ENCODE measurements around the gene DUOX1.

Gene DUOX1

DNA sequence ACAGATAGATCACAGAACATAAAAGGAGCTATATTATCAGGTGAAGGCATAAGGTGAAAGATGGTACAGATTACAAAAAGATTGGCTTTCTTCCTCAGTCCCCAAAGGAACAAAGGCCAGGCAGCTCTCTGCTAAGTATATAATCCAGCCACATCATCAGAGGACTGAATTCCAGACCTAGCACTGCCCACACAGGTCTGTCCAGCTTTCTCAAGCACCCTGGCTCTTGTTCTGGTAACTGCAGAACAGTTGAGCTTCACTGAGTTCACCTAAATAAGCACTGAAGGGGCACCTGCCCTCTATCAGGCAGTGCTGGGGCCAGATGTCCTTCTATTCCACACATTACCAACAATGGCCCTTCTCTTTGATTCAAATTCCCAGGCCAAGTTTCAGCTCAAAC lies 6.4 kb upstream of the DUOX1 start:
- no peak overlapping the region for H3K4ac ChIP-seq (ENCODE audit: low read depth in 1 of 2, low read length in 2 of 2)
- no peak overlapping the region for H3K23ac ChIP-seq (ENCODE audit: low read length in 2 of 2)
- H3K36me3 ChIP-seq (ENCODE audit: control insufficient read depth in 1 of 2, insufficient read depth in 2 of 2, low read depth in 1 of 2, low read length in 2 of 2), result no peaks in the 10 kb centered on the region
- no peak overlapping the region for H3K4me3 ChIP-seq (ENCODE audit: insufficient read depth in 1 of 2, low read depth in 1 of 2, low read length in 2 of 2)
- H2BK12ac ChIP-seq (ENCODE audit: low read length in 2 of 2), result no peak overlapping the region
- H3K4me2 ChIP-seq (ENCODE audit: low read length, poor library complexity, severe bottlenecking), result no peak overlapping the region
- H2BK5ac ChIP-seq (ENCODE audit: low read depth, low read length, poor library complexity, severe bottlenecking), result no peak overlapping the region
- no peak overlapping the region for H3K18ac ChIP-seq (ENCODE audit: low read depth in 1 of 2, low read length in 2 of 2)
- no peak overlapping the region for H3K27ac ChIP-seq (ENCODE audit: low read length, poor library complexity, severe bottlenecking)
- H2AK5ac ChIP-seq (ENCODE audit: low read length, severe bottlenecking), result no peak overlapping the region
- H2BK120ac ChIP-seq (ENCODE audit: low read depth, low read length), result no peak overlapping the region
- no peak overlapping the region for H3K14ac ChIP-seq (ENCODE audit: low read length in 2 of 2)
- peaks cover 3% of the 10 kb centered on the region for H3K4me1 ChIP-seq (ENCODE audit: control insufficient read depth, insufficient read depth, low read depth, low read length)
- H2AFZ ChIP-seq (ENCODE audit: low read depth, low read length), result no peak overlapping the region
- H3K9ac ChIP-seq (ENCODE audit: low read length), result no peak overlapping the region
- H3K27me3 ChIP-seq (ENCODE audit: control insufficient read depth in 1 of 2, insufficient read depth in 1 of 2, low read length in 2 of 2), result peaks cover 37 to 58% of the 10 kb centered on the region in 2 experiments
- H4K91ac ChIP-seq (ENCODE audit: low read length), result no peak overlapping the region
- H2BK15ac ChIP-seq (ENCODE audit: low read depth, poor library complexity, severe bottlenecking), result no peak overlapping the region
- H3K79me1 ChIP-seq (replicated peaks; ENCODE audit: low read length, poor library complexity, severe bottlenecking), result no peaks in the 10 kb centered on the region
- H4K8ac ChIP-seq (ENCODE audit: low read length), result no peak overlapping the region
- no peaks in the 10 kb centered on the region for H3K9me3 ChIP-seq (ENCODE audit: control insufficient read depth, low read length)
- DNase-seq, result no peak

DNA sequence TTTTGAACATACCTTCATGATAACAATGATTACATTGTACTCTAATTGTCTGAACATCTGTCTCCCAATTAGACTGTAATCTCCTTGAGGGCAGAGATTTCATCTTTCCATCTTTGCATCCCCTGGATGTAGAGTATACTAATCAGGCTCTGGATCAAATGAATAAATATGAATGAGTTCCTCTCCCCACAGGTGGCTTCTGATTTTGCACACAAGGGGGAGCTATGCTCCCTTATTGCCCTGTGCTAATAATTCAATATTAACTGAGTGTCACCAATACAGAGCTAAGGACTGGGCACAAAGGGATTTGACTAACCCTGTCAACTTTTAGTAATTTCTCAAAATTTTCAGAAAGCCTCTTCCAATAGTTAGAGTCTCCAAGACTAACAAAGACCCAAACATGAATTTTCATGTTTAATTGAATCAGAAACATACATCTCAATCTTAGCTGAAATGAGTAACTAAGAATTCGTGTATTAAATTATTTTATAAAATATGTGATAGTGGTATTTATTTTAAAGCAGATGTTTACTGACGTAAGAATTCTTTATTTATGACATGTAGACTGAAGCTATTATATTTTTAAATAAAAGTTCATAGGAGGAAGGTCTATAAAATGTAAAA lies 3.1 kb upstream of the DUOX1 start:
- WGBS, result no CpG with 5 or more reads among the region's 2 CpGs
- Histone ChIP-seq H3K36me3 (ENCODE audit: control insufficient read depth in 1 of 2, insufficient read depth in 2 of 2, low read depth in 1 of 2, low read length in 2 of 2) (no peaks in the 10 kb centered on the region), H2BK15ac (ENCODE audit: low read depth, poor library complexity, severe bottlenecking) (no peak overlapping the region), H3K14ac (ENCODE audit: low read length in 2 of 2) (no peak overlapping the region), H3K27me3 (ENCODE audit: control insufficient read depth in 1 of 2, insufficient read depth in 1 of 2, low read length in 2 of 2) (peaks cover 58 to 76% of the 10 kb centered on the region in 2 experiments), H3K9ac (ENCODE audit: low read length) (no peak overlapping the region), H2AFZ (ENCODE audit: low read depth, low read length) (no peak overlapping the region), H3K79me1 (replicated peaks; ENCODE audit: low read length, poor library complexity, severe bottlenecking) (no peaks in the 10 kb centered on the region), H2BK12ac (ENCODE audit: low read length in 2 of 2) (no peak overlapping the region), H3K23ac (ENCODE audit: low read length in 2 of 2) (no peak overlapping the region), H2BK120ac (ENCODE audit: low read depth, low read length) (no peak overlapping the region), H3K4me2 (ENCODE audit: low read length, poor library complexity, severe bottlenecking) (no peak overlapping the region), H4K8ac (ENCODE audit: low read length) (no peak overlapping the region), H3K27ac (ENCODE audit: low read length, poor library complexity, severe bottlenecking) (no peak overlapping the region), H3K4me1 (ENCODE audit: control insufficient read depth, insufficient read depth, low read depth, low read length) (peaks cover 16% of the 10 kb centered on the region), H4K91ac (ENCODE audit: low read length) (no peak overlapping the region), H2BK5ac (ENCODE audit: low read depth, low read length, poor library complexity, severe bottlenecking) (no peak overlapping the region), H3K4me3 (ENCODE audit: insufficient read depth in 1 of 2, low read depth in 1 of 2, low read length in 2 of 2) (no peak overlapping the region), H3K18ac (ENCODE audit: low read depth in 1 of 2, low read length in 2 of 2) (no peak overlapping the region), H3K9me3 (ENCODE audit: control insufficient read depth, low read length) (no peaks in the 10 kb centered on the region), H3K4ac (ENCODE audit: low read depth in 1 of 2, low read length in 2 of 2) (no peak overlapping the region), H2AK5ac (ENCODE audit: low read length, severe bottlenecking) (no peak overlapping the region)
- DNase-seq, result peak; percentile 20

DNA sequence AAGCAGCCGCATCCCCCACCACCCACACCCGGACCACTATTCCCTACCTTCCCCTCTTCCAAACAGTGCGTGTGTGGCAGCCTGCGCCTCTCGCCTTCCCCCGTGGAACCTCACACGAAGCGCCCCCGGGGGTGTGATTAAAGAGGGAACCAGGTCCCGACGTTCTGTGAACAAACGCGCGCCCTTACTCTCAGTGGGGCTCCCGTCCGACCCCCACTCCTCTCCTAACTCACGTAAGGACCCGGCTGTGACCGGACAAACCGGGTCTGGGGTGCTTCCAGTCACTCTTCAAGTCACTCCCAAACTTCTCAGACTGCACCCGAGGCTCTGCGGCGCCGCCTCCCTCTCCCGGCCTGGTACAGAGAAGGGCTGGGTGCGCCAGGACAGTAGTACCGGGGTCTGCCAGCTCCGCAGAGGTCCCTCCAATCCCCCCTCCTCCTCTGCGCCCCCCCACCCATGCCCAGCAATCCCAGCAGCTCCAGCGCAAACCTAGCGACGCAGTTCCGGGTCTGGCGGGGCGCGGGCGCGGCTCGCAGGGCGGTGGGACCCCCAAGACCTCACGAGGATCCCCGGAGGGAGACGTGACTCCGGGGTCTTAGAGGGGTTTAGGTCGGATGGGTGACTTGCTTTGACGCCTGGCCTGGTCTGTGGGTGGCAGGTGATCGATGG lies 689 bp upstream of the DUOX1 start:
- Histone ChIP-seq H3K4me2 (ENCODE audit: low read length, poor library complexity, severe bottlenecking) (no peak overlapping the region), H3K27me3 (ENCODE audit: control insufficient read depth in 1 of 2, insufficient read depth in 1 of 2, low read length in 2 of 2) (peaks cover 71 to 88% of the 10 kb centered on the region in 2 experiments), H3K14ac (ENCODE audit: low read length in 2 of 2) (no peak overlapping the region), H2BK15ac (ENCODE audit: low read depth, poor library complexity, severe bottlenecking) (no peak overlapping the region), H4K8ac (ENCODE audit: low read length) (no peak overlapping the region), H2AK5ac (ENCODE audit: low read length, severe bottlenecking) (no peak overlapping the region), H3K27ac (ENCODE audit: low read length, poor library complexity, severe bottlenecking) (no peak overlapping the region), H3K23ac (ENCODE audit: low read length in 2 of 2) (peak overlapping the region in 1 of 2 experiments; percentile 74), H3K4ac (ENCODE audit: low read depth in 1 of 2, low read length in 2 of 2) (no peak overlapping the region), H3K4me3 (ENCODE audit: insufficient read depth in 1 of 2, low read depth in 1 of 2, low read length in 2 of 2) (peak overlapping the region in 1 of 2 experiments; percentile 60), H3K18ac (ENCODE audit: low read depth in 1 of 2, low read length in 2 of 2) (no peak overlapping the region), H2BK120ac (ENCODE audit: low read depth, low read length) (no peak overlapping the region), H3K4me1 (ENCODE audit: control insufficient read depth, insufficient read depth, low read depth, low read length) (peaks cover 15% of the 10 kb centered on the region), H3K9me3 (ENCODE audit: control insufficient read depth, low read length) (no peaks in the 10 kb centered on the region), H2BK12ac (ENCODE audit: low read length in 2 of 2) (no peak overlapping the region), H3K36me3 (ENCODE audit: control insufficient read depth in 1 of 2, insufficient read depth in 2 of 2, low read depth in 1 of 2, low read length in 2 of 2) (no peaks in the 10 kb centered on the region), H3K79me1 (replicated peaks; ENCODE audit: low read length, poor library complexity, severe bottlenecking) (no peaks in the 10 kb centered on the region), H2BK5ac (ENCODE audit: low read depth, low read length, poor library complexity, severe bottlenecking) (no peak overlapping the region), H4K91ac (ENCODE audit: low read length) (no peak overlapping the region), H3K9ac (ENCODE audit: low read length) (peak overlapping the region; percentile 49), H2AFZ (ENCODE audit: low read depth, low read length) (peak overlapping the region; percentile 65)
- no peak for DNase-seq
- 2% methylated on average over 40 of the region's 47 CpGs for WGBS

DNA sequence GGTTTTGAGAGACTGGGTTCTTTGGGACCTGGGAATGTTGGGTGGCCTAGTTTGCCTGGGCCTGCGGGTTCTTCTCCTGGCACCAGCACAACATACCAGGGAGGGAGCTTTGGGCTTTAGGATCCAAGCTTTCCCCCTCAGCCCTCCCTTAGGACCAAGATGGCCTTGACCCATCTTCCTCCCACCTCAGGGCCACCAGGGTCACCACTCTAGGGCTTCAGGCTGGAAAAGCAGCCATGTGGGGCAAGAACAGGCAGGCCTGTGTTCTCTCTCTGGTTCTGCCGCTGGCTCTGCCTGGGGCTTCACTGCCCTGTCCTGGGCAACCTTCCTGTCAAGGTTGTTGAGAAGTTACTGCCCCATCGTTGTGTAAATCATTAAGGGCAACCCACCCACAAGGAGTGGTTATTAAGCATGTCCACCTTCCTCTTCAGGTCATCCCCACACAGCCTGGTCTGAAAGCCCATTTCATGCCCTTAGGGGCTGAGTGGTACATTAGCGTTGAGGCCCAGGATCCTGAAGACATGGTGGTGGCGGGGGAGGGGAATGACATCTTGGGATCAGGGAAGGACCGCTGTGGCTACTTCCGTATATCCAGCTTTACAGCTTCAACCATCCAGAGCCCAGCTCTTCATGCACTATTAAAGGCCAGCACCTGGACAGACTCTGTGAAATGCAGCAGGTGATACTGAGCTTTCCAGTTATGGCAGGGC lies 652 bp downstream of the DUOX1 start:
- H3K14ac ChIP-seq (ENCODE audit: low read length in 2 of 2), result no peak overlapping the region
- no peak overlapping the region for H3K4ac ChIP-seq (ENCODE audit: low read depth in 1 of 2, low read length in 2 of 2)
- no peak overlapping the region for H2BK5ac ChIP-seq (ENCODE audit: low read depth, low read length, poor library complexity, severe bottlenecking)
- no peak overlapping the region for H3K18ac ChIP-seq (ENCODE audit: low read depth in 1 of 2, low read length in 2 of 2)
- no peaks in the 10 kb centered on the region for H3K9me3 ChIP-seq (ENCODE audit: control insufficient read depth, low read length)
- no peak overlapping the region for H3K4me3 ChIP-seq (ENCODE audit: insufficient read depth in 1 of 2, low read depth in 1 of 2, low read length in 2 of 2)
- DNase-seq, result no peak
- no peak overlapping the region for H3K23ac ChIP-seq (ENCODE audit: low read length in 2 of 2)
- H2BK120ac ChIP-seq (ENCODE audit: low read depth, low read length), result no peak overlapping the region
- H4K8ac ChIP-seq (ENCODE audit: low read length), result no peak overlapping the region
- H4K91ac ChIP-seq (ENCODE audit: low read length), result no peak overlapping the region
- no peaks in the 10 kb centered on the region for H3K79me1 ChIP-seq (replicated peaks; ENCODE audit: low read length, poor library complexity, severe bottlenecking)
- H3K27me3 ChIP-seq (ENCODE audit: control insufficient read depth in 1 of 2, insufficient read depth in 1 of 2, low read length in 2 of 2), result peaks cover 76 to 88% of the 10 kb centered on the region in 2 experiments
- H3K27ac ChIP-seq (ENCODE audit: low read length, poor library complexity, severe bottlenecking), result no peak overlapping the region
- no peak overlapping the region for H2BK15ac ChIP-seq (ENCODE audit: low read depth, poor library complexity, severe bottlenecking)
- H3K4me1 ChIP-seq (ENCODE audit: control insufficient read depth, insufficient read depth, low read depth, low read length), result peaks cover 15% of the 10 kb centered on the region
- H3K9ac ChIP-seq (ENCODE audit: low read length), result no peak overlapping the region
- WGBS, result 83% methylated on average over 5 of the region's 7 CpGs
- H3K36me3 ChIP-seq (ENCODE audit: control insufficient read depth in 1 of 2, insufficient read depth in 2 of 2, low read depth in 1 of 2, low read length in 2 of 2), result no peaks in the 10 kb centered on the region
- no peak overlapping the region for H2BK12ac ChIP-seq (ENCODE audit: low read length in 2 of 2)
- no peak overlapping the region for H2AFZ ChIP-seq (ENCODE audit: low read depth, low read length)
- H2AK5ac ChIP-seq (ENCODE audit: low read length, severe bottlenecking), result no peak overlapping the region
- H3K4me2 ChIP-seq (ENCODE audit: low read length, poor library complexity, severe bottlenecking), result no peak overlapping the region

All from mesenchymal stem cell (in vitro differentiated cells and primary cell).